B cell (primary cell): Measurements from ENCODE around the gene EGLN2. TPM values are rescaled to one million over a fixed set of nuclear protein-coding genes. Genes with fewer than 3 reads are reported as not detected.
"Not testable (repeated sequence)": the region's sequence is repeated elsewhere in the genome, so short reads cannot be mapped to it uniquely, and the experiment has no call there.

ENCODE experiments used
- ATAC-seq: fragments of 200-7000 bp; cut with Tn5 transposase; one replicate; pipeline ENCODE4 v1.10.0; 2021; ENCODE audit warnings: low read depth, mild to moderate bottlenecking, moderate number of reproducible peaks, moderate library complexity
- CTCF ChIA-PET: fragments of 350-600 bp; sonication (Branson Sonifier 250); formaldehyde crosslinking; loops from one replicate; lab custom pipeline; 2021; ENCODE audit warnings: antibody characterized with exemption, inconsistent platforms; lab: Charles Lee
- POLR2A ChIA-PET: fragments of 350-600 bp; sonication (Branson Sonifier 250); formaldehyde crosslinking; loops from one replicate; lab custom pipeline; 2021; ENCODE audit warnings: antibody characterized with exemption; lab: Charles Lee
- DNase-seq: peaks from one replicate; pipeline ENCODE4 v3.0.0; 2013
- H2AFZ ChIP-seq: 2 replicates; pipeline ENCODE4 v1.6.1; 2012; ENCODE audit warnings: mild to moderate bottlenecking, low read depth, low read length; ENCODE audit not compliant: insufficient read depth, poor library complexity, severe bottlenecking
- H3K27ac ChIP-seq, 2 donors: 1 replicate in 1 of 2; 2 replicates in 1 of 2; pipeline ENCODE4 v1.5.1; 2012 to 2013; ENCODE audit warnings: low read length in 2 of 2, mild to moderate bottlenecking in 2 of 2, moderate library complexity in 1 of 2
- H3K27me3 ChIP-seq, 4 experiments: fragments of 200-600 bp in 1 of 4; sonication (generic) in 1 of 4; replicated peaks in 1 of 4; 1 replicate in 2 of 4; 2 replicates in 2 of 4; pipeline versions ENCODE4 v1.6.1 to v1.7.0; 2013 to 2016; ENCODE audit warnings: low read length in 3 of 4, mild to moderate bottlenecking in 2 of 4, mixed read lengths in 1 of 4, moderate library complexity in 1 of 4; ENCODE audit not compliant: insufficient read depth in 4 of 4, control insufficient read depth in 3 of 4; ENCODE audit errors: control extremely low read depth in 1 of 4
- H3K36me3 ChIP-seq, 2 experiments: replicated peaks in 1 of 2; 1 replicate in 1 of 2; 2 replicates in 1 of 2; pipeline versions ENCODE4 v1.6.1 to v1.7.1; 2013; ENCODE audit warnings: low read length in 1 of 2; ENCODE audit not compliant: insufficient read depth in 2 of 2, control insufficient read depth in 1 of 2; ENCODE audit errors: control extremely low read depth in 1 of 2, extremely low read depth in 1 of 2
- H3K4me1 ChIP-seq, 2 donors: fragments of 200-600 bp in 1 of 2; sonication (generic) in 1 of 2; 1 replicate in 1 of 2; 2 replicates in 1 of 2; pipeline versions ENCODE4 v1.5.1 to v1.6.1; 2013 to 2017; ENCODE audit warnings: low read length in 2 of 2; ENCODE audit not compliant: control insufficient read depth in 2 of 2, insufficient read depth in 2 of 2
- H3K4me2 ChIP-seq: replicated peaks from 2 replicates; pipeline ENCODE3; 2012; ENCODE audit warnings: mild to moderate bottlenecking, low read depth, low read length; ENCODE audit not compliant: poor library complexity, severe bottlenecking
- H3K4me3 ChIP-seq, 5 experiments: fragments of 200-600 bp in 1 of 5; sonication (generic) in 1 of 5; 1 replicate in 3 of 5; 2 replicates in 2 of 5; pipeline versions ENCODE4 v1.5.1 to v1.7.0; 2011 to 2016; ENCODE audit warnings: low read length in 4 of 5, mild to moderate bottlenecking in 4 of 5, low read depth in 2 of 5, control low read depth in 1 of 5, moderate library complexity in 1 of 5; ENCODE audit not compliant: insufficient read depth in 1 of 5; ENCODE audit errors: control extremely low read depth in 1 of 5, extremely low read depth in 1 of 5
- H3K79me2 ChIP-seq: fragments of 200-600 bp; sonication (generic); one replicate; pipeline ENCODE4 v1.6.0; 2016; ENCODE audit warnings: low read length; ENCODE audit not compliant: control insufficient read depth, insufficient read depth
- H3K9ac ChIP-seq: fragments of 200-600 bp; sonication (generic); 2 replicates; pipeline ENCODE4 v1.6.1; 2017; ENCODE audit warnings: mild to moderate bottlenecking, low read length, moderate library complexity
- H3K9me3 ChIP-seq, 3 donors: one replicate each; pipeline versions ENCODE4 v1.6.1 to v1.7.1; 2013; ENCODE audit warnings: low read length in 2 of 3; ENCODE audit not compliant: control insufficient read depth in 2 of 3, insufficient read depth in 1 of 3; ENCODE audit errors: control extremely low read depth in 1 of 3
- H4K20me1 ChIP-seq: 2 replicates; pipeline ENCODE4 v1.6.0; 2012; ENCODE audit warnings: mild to moderate bottlenecking, low read length; ENCODE audit not compliant: insufficient read depth, control insufficient read depth, poor library complexity, severe bottlenecking
- H3K27ac Mint-ChIP-seq: one replicate; pipeline ENCODE4 v1.8.0; 2021; ENCODE audit warnings: mixed read lengths
- H3K27me3 Mint-ChIP-seq: one replicate; pipeline ENCODE4 v1.8.0; 2021; ENCODE audit warnings: mixed read lengths
- H3K4me1 Mint-ChIP-seq: one replicate; pipeline ENCODE4 v1.8.0; 2021; ENCODE audit warnings: mixed read lengths
- H3K4me3 Mint-ChIP-seq: one replicate; pipeline ENCODE4 v1.8.0; 2021; ENCODE audit warnings: mixed read lengths
- H3K9me3 Mint-ChIP-seq: one replicate; pipeline ENCODE4 v1.8.0; 2022; ENCODE audit warnings: mixed read lengths; ENCODE audit not compliant: insufficient read depth
- WGBS: methylation state at CpG from one replicate; pipeline ENCODE4 v1.1.5; 2013; ENCODE audit warnings: missing lambda C conversion rate; ENCODE audit not compliant: insufficient coverage; 5-methylcytosine and 5-hydroxymethylcytosine counted together
- intact Hi-C: fragments of 100-400 bp; cut with micrococcal nuclease; formaldehyde crosslinking; loops from one replicate; pipeline ENCODE4 v1.10.0; 2022
- polyA plus RNA-seq: library from polyadenylated mRNA; depleted of rRNA; stranded (reverse); fragments of >200 nt; gene quantifications from 2 replicates; pipeline ENCODE4 v1.2.3, GENCODE V29; 2012
- total RNA-seq, 2 donors: library from RNA; stranded (reverse); fragments of 120-200 nt in 1 of 2; gene quantifications; 1 replicate in 1 of 2; 2 replicates in 1 of 2; pipeline versions ENCODE4 v1.2.3 to v1.2.4, GENCODE V29; 2013 to 2022

EGLN2 gene
- total and polyA plus RNA-seq, 2 donors (not counting 1 experiment from before 2014, with no cell fraction given): 130 to 178 TPM

- peaks cover 14 to 28% of the 10 kb centered on the region in 2 donors for H3K4me1 ChIP-seq
- H3K9ac ChIP-seq, H3K27ac ChIP-seq, CTCF ChIA-PET, H3K27me3 ChIP-seq, H3K4me3 ChIP-seq, H2AFZ ChIP-seq, H3K27me3 Mint-ChIP-seq, H3K9me3 ChIP-seq, H4K20me1 ChIP-seq, H3K4me2 ChIP-seq, H3K4me3 Mint-ChIP-seq, ATAC-seq, H3K36me3 ChIP-seq, H3K79me2 ChIP-seq, H3K9me3 Mint-ChIP-seq, POLR2A ChIA-PET, intact Hi-C loops: not testable (repeated sequence)
- WGBS: 44% methylated on average over 5 of the region's 9 CpGs
- peak; percentile 31 for DNase-seq
- H3K4me1 Mint-ChIP-seq: peaks cover 26% of the 10 kb centered on the region
- peak overlapping the region; percentile 41 for H3K27ac Mint-ChIP-seq
Observed at GRCh38 chr19:40822704-40823553, 23.9 kb downstream of the EGLN2 start.

DNA sequence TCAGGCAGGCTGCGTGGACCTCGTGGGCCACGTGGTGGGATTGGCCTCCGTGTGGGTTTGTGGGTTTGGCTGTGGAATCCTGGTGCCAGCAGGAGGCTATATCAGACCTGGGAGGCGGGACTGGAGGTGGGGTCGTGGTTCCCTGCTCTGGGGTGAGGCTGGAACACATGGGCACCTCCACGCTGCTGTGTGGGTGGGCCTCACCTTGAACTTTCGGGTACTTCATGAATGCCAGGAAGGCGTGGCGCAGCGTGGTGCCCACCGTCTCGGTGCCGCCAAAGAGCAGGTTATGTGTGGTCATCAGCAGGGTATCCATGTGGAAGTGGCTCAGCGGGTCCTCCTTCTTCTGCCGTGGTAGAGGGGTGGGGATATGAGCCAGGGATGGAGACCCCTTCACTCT, 25.9 kb downstream of the EGLN2 start:
- H3K27me3 ChIP-seq, H4K20me1 ChIP-seq, H3K9me3 ChIP-seq, H3K4me1 ChIP-seq, H2AFZ ChIP-seq, H3K4me3 Mint-ChIP-seq, POLR2A ChIA-PET, H3K27me3 Mint-ChIP-seq, CTCF ChIA-PET, H3K9ac ChIP-seq, ATAC-seq, H3K79me2 ChIP-seq, H3K9me3 Mint-ChIP-seq, H3K4me2 ChIP-seq, H3K4me3 ChIP-seq, intact Hi-C loops, DNase-seq, H3K36me3 ChIP-seq, H3K27ac Mint-ChIP-seq, H3K27ac ChIP-seq: not testable (repeated sequence)
- WGBS: 84% methylated on average over 12 of the region's 16 CpGs
- peaks cover 12% of the 10 kb centered on the region for H3K4me1 Mint-ChIP-seq

DNA sequence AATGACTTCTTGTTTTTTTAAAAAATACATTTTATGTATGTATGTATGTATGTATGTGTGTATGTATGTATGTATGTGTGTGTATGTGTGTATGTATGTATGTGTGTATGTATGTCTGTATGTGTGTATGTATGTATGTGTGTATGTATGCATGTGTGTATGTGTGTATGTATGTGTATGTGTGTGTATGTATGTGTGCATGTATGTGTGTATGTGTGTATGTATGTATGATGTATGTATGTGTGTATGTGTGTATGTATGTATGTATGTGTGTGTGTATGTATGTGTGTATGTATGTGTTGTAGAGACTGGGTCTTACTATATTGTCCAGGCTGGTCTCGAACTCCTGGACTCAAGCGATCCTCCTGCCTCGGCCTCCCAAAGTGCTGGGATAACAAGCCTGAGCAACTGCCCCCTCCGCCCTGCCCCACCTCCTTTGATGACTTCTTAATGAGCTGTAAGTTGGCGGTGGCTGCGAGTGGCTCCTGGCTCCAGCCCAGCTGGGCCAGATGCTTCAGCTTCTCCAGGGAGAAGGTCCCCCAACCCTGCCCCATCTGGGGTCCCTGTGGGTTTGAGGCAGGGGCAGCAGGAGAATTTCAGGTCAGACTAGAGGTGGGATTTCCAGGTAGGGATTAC, 26.6 kb downstream of the EGLN2 start:
- POLR2A ChIA-PET, H3K79me2 ChIP-seq, H3K4me3 Mint-ChIP-seq, H3K9me3 Mint-ChIP-seq, ATAC-seq, H3K4me2 ChIP-seq, H3K9me3 ChIP-seq, H3K27me3 ChIP-seq, H3K27ac Mint-ChIP-seq, CTCF ChIA-PET, H2AFZ ChIP-seq, H3K9ac ChIP-seq, H3K4me3 ChIP-seq, intact Hi-C loops, H3K4me1 ChIP-seq, H3K27ac ChIP-seq, H4K20me1 ChIP-seq, H3K27me3 Mint-ChIP-seq, H3K36me3 ChIP-seq, DNase-seq: not testable (repeated sequence)
- H3K4me1 Mint-ChIP-seq: peaks cover 12% of the 10 kb centered on the region
- no CpG with 5 or more reads among the region's 6 CpGs for WGBS

GRCh38 chr19:40826312-40826698, 27.3 kb downstream of the EGLN2 start:
- H3K27me3 ChIP-seq, H3K4me3 Mint-ChIP-seq, H3K9me3 ChIP-seq, H2AFZ ChIP-seq, ATAC-seq, H4K20me1 ChIP-seq, H3K4me3 ChIP-seq, POLR2A ChIA-PET, intact Hi-C loops, DNase-seq, H3K9ac ChIP-seq, CTCF ChIA-PET, H3K9me3 Mint-ChIP-seq, H3K27me3 Mint-ChIP-seq, H3K4me2 ChIP-seq, H3K27ac ChIP-seq, H3K27ac Mint-ChIP-seq, H3K79me2 ChIP-seq, H3K4me1 ChIP-seq, H3K36me3 ChIP-seq: not testable (repeated sequence)
- WGBS: 97% methylated on average over 4 of the region's 14 CpGs
- peaks cover 12% of the 10 kb centered on the region for H3K4me1 Mint-ChIP-seq
